Panc1 (cell line): Measurements from ENCODE around the gene GAS7.

Experiments used
- CTCF ChIP-seq: fragments of 450-650 bp; IDR thresholded peaks from 2 replicates; pipeline ENCODE4 v1.5.1; 2017; ENCODE audit warnings: mild to moderate bottlenecking
- TF ChIP-seq, protein P1 (sequence below), 2 experiments: IDR thresholded peaks; 2 replicates each; pipeline ENCODE4 v1.6.1; 2011 to 2012; ENCODE audit warnings: low read depth in 2 of 2, control low read depth in 1 of 2, low read length in 1 of 2, mild to moderate bottlenecking in 1 of 2, moderate library complexity in 1 of 2; ENCODE audit not compliant: insufficient read depth in 1 of 2

GRCh38 chr17:10063730-10064241, 134.6 kb downstream of the GAS7 start:
- TF ChIP-seq, protein P1, sequence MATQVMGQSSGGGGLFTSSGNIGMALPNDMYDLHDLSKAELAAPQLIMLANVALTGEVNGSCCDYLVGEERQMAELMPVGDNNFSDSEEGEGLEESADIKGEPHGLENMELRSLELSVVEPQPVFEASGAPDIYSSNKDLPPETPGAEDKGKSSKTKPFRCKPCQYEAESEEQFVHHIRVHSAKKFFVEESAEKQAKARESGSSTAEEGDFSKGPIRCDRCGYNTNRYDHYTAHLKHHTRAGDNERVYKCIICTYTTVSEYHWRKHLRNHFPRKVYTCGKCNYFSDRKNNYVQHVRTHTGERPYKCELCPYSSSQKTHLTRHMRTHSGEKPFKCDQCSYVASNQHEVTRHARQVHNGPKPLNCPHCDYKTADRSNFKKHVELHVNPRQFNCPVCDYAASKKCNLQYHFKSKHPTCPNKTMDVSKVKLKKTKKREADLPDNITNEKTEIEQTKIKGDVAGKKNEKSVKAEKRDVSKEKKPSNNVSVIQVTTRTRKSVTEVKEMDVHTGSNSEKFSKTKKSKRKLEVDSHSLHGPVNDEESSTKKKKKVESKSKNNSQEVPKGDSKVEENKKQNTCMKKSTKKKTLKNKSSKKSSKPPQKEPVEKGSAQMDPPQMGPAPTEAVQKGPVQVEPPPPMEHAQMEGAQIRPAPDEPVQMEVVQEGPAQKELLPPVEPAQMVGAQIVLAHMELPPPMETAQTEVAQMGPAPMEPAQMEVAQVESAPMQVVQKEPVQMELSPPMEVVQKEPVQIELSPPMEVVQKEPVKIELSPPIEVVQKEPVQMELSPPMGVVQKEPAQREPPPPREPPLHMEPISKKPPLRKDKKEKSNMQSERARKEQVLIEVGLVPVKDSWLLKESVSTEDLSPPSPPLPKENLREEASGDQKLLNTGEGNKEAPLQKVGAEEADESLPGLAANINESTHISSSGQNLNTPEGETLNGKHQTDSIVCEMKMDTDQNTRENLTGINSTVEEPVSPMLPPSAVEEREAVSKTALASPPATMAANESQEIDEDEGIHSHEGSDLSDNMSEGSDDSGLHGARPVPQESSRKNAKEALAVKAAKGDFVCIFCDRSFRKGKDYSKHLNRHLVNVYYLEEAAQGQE (IDR thresholded peaks at IDR 0.05; ENCODE audit: insufficient read depth in 1 of 2, low read depth in 2 of 2, low read length in 1 of 2) = no peak
- no peak for TF ChIP-seq CTCF
